ENCODE measurements around the gene SMIM32.
A peak's percentile ranks its signal among the peaks of the same experiment; 100 is the strongest.

The SMIM32 gene

GRCh38 chr5:136190091-136190720, 2.8 kb downstream of the SMIM32 start:
- DNase-seq (ENCODE audit: low read depth, low spot score): no peak
- Histone ChIP-seq H3K36me3 (ENCODE audit: insufficient read depth, low read length) (no peaks in the 10 kb centered on the region; the same call in 1 of the 2 replicates), H3K27ac (no peak overlapping the region), H3K9me3 (ENCODE audit: low read depth, low read length) (no peaks in the 10 kb centered on the region), H3K9ac (ENCODE audit: insufficient read length) (no peak overlapping the region), H3K4me3 (no peak overlapping the region)
- TF ChIP-seq EZH2 (IDR thresholded peaks at IDR 0.05) (no peak), POLR2AphosphoS5 (IDR thresholded peaks at IDR 0.05; ENCODE audit: borderline replicate concordance, low read depth, low read length) (no peak), FOXP2 (optimal IDR thresholded peaks at IDR 0.05; ENCODE audit: control extremely low read depth, extremely low read length, insufficient read depth) (no peak)

- Histone ChIP-seq H3K36me3 (ENCODE audit: insufficient read depth, low read length) (no peaks in the 10 kb centered on the region; the same call in 1 of the 2 replicates), H3K4me3 (no peak overlapping the region), H3K27ac (no peak overlapping the region), H3K9ac (ENCODE audit: insufficient read length) (no peak overlapping the region), H3K9me3 (ENCODE audit: low read depth, low read length) (no peaks in the 10 kb centered on the region)
- TF ChIP-seq EZH2 (IDR thresholded peaks at IDR 0.05): no peak
- no peak for TF ChIP-seq FOXP2 (optimal IDR thresholded peaks at IDR 0.05; ENCODE audit: control extremely low read depth, extremely low read length, insufficient read depth)
- TF ChIP-seq POLR2AphosphoS5 (IDR thresholded peaks at IDR 0.05; ENCODE audit: borderline replicate concordance, low read depth, low read length): no peak
- no peak for DNase-seq (ENCODE audit: low read depth, low spot score)
These were observed 4.1 kb downstream of the SMIM32 start for GRCh38 chr5:136188859-136189258.

GRCh38 chr5:136186796-136187195, 6.2 kb downstream of the SMIM32 start:
- Histone ChIP-seq H3K9me3 (ENCODE audit: low read depth, low read length) (no peaks in the 10 kb centered on the region), H3K36me3 (ENCODE audit: insufficient read depth, low read length) (no peaks in the 10 kb centered on the region; the same call in 1 of the 2 replicates), H3K9ac (ENCODE audit: insufficient read length) (no peak overlapping the region), H3K27ac (no peak overlapping the region), H3K4me3 (no peak overlapping the region)
- no peak for TF ChIP-seq FOXP2 (optimal IDR thresholded peaks at IDR 0.05; ENCODE audit: control extremely low read depth, extremely low read length, insufficient read depth)
- TF ChIP-seq EZH2 (IDR thresholded peaks at IDR 0.05): no peak
- no peak for TF ChIP-seq POLR2AphosphoS5 (IDR thresholded peaks at IDR 0.05; ENCODE audit: borderline replicate concordance, low read depth, low read length)
- no peak for DNase-seq (ENCODE audit: low read depth, low spot score)

- Histone ChIP-seq H3K9me3 (ENCODE audit: low read depth, low read length) (no peaks in the 10 kb centered on the region), H3K27ac (no peak overlapping the region), H3K9ac (ENCODE audit: insufficient read length) (no peak overlapping the region), H3K4me3 (no peak overlapping the region), H3K36me3 (ENCODE audit: insufficient read depth, low read length) (no peaks in the 10 kb centered on the region; the same call in 1 of the 2 replicates)
- TF ChIP-seq FOXP2 (optimal IDR thresholded peaks at IDR 0.05; ENCODE audit: control extremely low read depth, extremely low read length, insufficient read depth) (no peak), EZH2 (IDR thresholded peaks at IDR 0.05) (no peak), POLR2AphosphoS5 (IDR thresholded peaks at IDR 0.05; ENCODE audit: borderline replicate concordance, low read depth, low read length) (no peak)
- no peak for DNase-seq (ENCODE audit: low read depth, low spot score)
These were observed 6.8 kb downstream of the SMIM32 start for GRCh38 chr5:136185974-136186665.

GRCh38 chr5:136182618-136183017, 10.3 kb downstream of the SMIM32 start:
- H3K27ac ChIP-seq: no peak overlapping the region
- TF ChIP-seq EZH2 (IDR thresholded peaks at IDR 0.05): no peak
- no peak for TF ChIP-seq FOXP2 (optimal IDR thresholded peaks at IDR 0.05; ENCODE audit: control extremely low read depth, extremely low read length, insufficient read depth)
- no peak for TF ChIP-seq POLR2AphosphoS5 (IDR thresholded peaks at IDR 0.05; ENCODE audit: borderline replicate concordance, low read depth, low read length)
- peaks cover 17% of the 10 kb centered on the region for H3K36me3 ChIP-seq (ENCODE audit: insufficient read depth, low read length)
- no peaks in the 10 kb centered on the region for H3K9me3 ChIP-seq (ENCODE audit: low read depth, low read length)
- no peak overlapping the region for H3K4me3 ChIP-seq
- no peak for DNase-seq (ENCODE audit: low read depth, low spot score)
- H3K9ac ChIP-seq (ENCODE audit: insufficient read length): no peak overlapping the region

- DNase-seq (ENCODE audit: low read depth, low spot score): peak; percentile 5
- Histone ChIP-seq H3K4me3 (no peak overlapping the region), H3K36me3 (ENCODE audit: insufficient read depth, low read length) (peaks cover 58% of the 10 kb centered on the region)
These were observed 18.8 kb downstream of the SMIM32 start for GRCh38 chr5:136174021-136174659.

GRCh38 chr5:136169218-136169617, 23.7 kb downstream of the SMIM32 start:
- H3K9ac ChIP-seq (ENCODE audit: insufficient read length): no peak overlapping the region
- H3K4me3 ChIP-seq: no peak overlapping the region
- no peak for TF ChIP-seq EZH2 (IDR thresholded peaks at IDR 0.05)
- no peak for TF ChIP-seq FOXP2 (optimal IDR thresholded peaks at IDR 0.05; ENCODE audit: control extremely low read depth, extremely low read length, insufficient read depth)
- TF ChIP-seq POLR2AphosphoS5 (IDR thresholded peaks at IDR 0.05; ENCODE audit: borderline replicate concordance, low read depth, low read length): no peak
- DNase-seq (ENCODE audit: low read depth, low spot score): no peak
- peaks cover 46% of the 10 kb centered on the region for H3K36me3 ChIP-seq (ENCODE audit: insufficient read depth, low read length)
- H3K27ac ChIP-seq: no peak overlapping the region
- no peaks in the 10 kb centered on the region for H3K9me3 ChIP-seq (ENCODE audit: low read depth, low read length)

More at GRCh38 chr5:136174021-136174659, 18.8 kb downstream of the SMIM32 start:
- H3K9ac ChIP-seq (ENCODE audit: insufficient read length): no peak overlapping the region
- H3K9me3 ChIP-seq (ENCODE audit: low read depth, low read length): no peaks in the 10 kb centered on the region
- H3K27ac ChIP-seq: no peak overlapping the region
- TF ChIP-seq EZH2 (IDR thresholded peaks at IDR 0.05): no peak

GRCh38 chr5:136166909-136167308, 26.1 kb downstream of the SMIM32 start:
- H3K4me3 ChIP-seq: no peak overlapping the region
- TF ChIP-seq FOXP2 (optimal IDR thresholded peaks at IDR 0.05; ENCODE audit: control extremely low read depth, extremely low read length, insufficient read depth) (no peak), POLR2AphosphoS5 (IDR thresholded peaks at IDR 0.05; ENCODE audit: borderline replicate concordance, low read depth, low read length) (no peak), EZH2 (IDR thresholded peaks at IDR 0.05) (no peak)
- no peak for DNase-seq (ENCODE audit: low read depth, low spot score)
- peaks cover 41% of the 10 kb centered on the region for H3K36me3 ChIP-seq (ENCODE audit: insufficient read depth, low read length)
- H3K9me3 ChIP-seq (ENCODE audit: low read depth, low read length): no peaks in the 10 kb centered on the region
- H3K9ac ChIP-seq (ENCODE audit: insufficient read length): no peak overlapping the region
- no peak overlapping the region for H3K27ac ChIP-seq
